ENCODE data around the gene DMBX1. TPM values are rescaled to one million over a fixed set of nuclear protein-coding genes. Genes with fewer than 3 reads are reported as not detected.

DMBX1 gene
- total and polyA plus RNA-seq, 2 of the 13 experiments (the other 11 are each of a cell fraction or from before 2014, with no cell fraction given) = not detected

- 29% methylated on average over 6 of the region's 23 CpGs for WGBS (ENCODE audit: low lambda C conversion rate)
- ChIA-PET POLR2A (no interaction called here), CTCF (ENCODE audit: low intra/inter-chr PET ratio, low total read pairs) (no interaction called here)
- FAIRE-seq (no peak), ATAC-seq (no peak), DNase-seq (ENCODE audit: low spot score) (no peak)
- H3K9ac ChIP-seq (ENCODE audit: insufficient read depth, low read depth, low read length) = no peak overlapping the region
- intact Hi-C loops (cut with micrococcal nuclease; ENCODE audit: unreplicated experiment) = no loop called here
- H3K36me3 ChIP-seq (replicated peaks in 1 of 2; ENCODE audit: control insufficient read depth in 1 of 2, insufficient read depth in 2 of 2, low read length in 2 of 2) = no peaks in the 10 kb centered on the region
- no peaks in the 10 kb centered on the region for H4K20me1 ChIP-seq (ENCODE audit: insufficient read depth, low read length)
- peaks cover 4 to 16% of the 10 kb centered on the region in 2 experiments; a peak in 3 of 5 replicates for H3K27me3 ChIP-seq (ENCODE audit: control insufficient read depth in 1 of 2, insufficient read depth in 2 of 2, low read length in 2 of 2)
- H3K27ac ChIP-seq (ENCODE audit: extremely low read length, insufficient read depth, low read length) = no peak overlapping the region
- H2AFZ ChIP-seq (ENCODE audit: low read length) = no peak overlapping the region
- no peak overlapping the region for H3K4me3 ChIP-seq (replicated peaks in 1 of 3; ENCODE audit: insufficient read depth in 1 of 3, low read depth in 2 of 3, low read length in 3 of 3)
- no peak for TF ChIP-seq EED (CRISPR knock-in tag; IDR thresholded peaks at IDR 0.05)
- 0 out of 2 replicates have a peak, but pooled peaks cover 7% of the 10 kb centered on the region for H3K4me1 ChIP-seq (ENCODE audit: insufficient read depth, low read length)
- H3K4me2 ChIP-seq (ENCODE audit: low read depth, low read length) = no peak overlapping the region
- H3K9me3 ChIP-seq (ENCODE audit: low read length) = no peaks in the 10 kb centered on the region
- in situ Hi-C loops (cut with HindIII; ENCODE audit: extremely low pct_ligation_motif_present, low pct_unique_long_range_greater_than_20kb) = no loop called here
- H3K79me2 ChIP-seq (ENCODE audit: insufficient read depth, low read length) = no peaks in the 10 kb centered on the region
- BruUV-seq (replicated peaks) = no TSS peak
Measured at GRCh38 chr1:46512135-46512791, 22.6 kb downstream of the DMBX1 start.

GRCh38 chr1:46512792-46513190 is 23.2 kb downstream of the DMBX1 start:
- H3K4me3 ChIP-seq (replicated peaks in 1 of 3; ENCODE audit: insufficient read depth in 1 of 3, low read depth in 2 of 3, low read length in 3 of 3) = no peak overlapping the region
- no peak overlapping the region for H3K27ac ChIP-seq (ENCODE audit: extremely low read length, insufficient read depth, low read length)
- no peaks in the 10 kb centered on the region for H4K20me1 ChIP-seq (ENCODE audit: insufficient read depth, low read length)
- BruUV-seq (replicated peaks) = no TSS peak
- H3K9me3 ChIP-seq (ENCODE audit: low read length) = no peaks in the 10 kb centered on the region
- in situ Hi-C loops (cut with HindIII; ENCODE audit: extremely low pct_ligation_motif_present, low pct_unique_long_range_greater_than_20kb) = no loop called here
- ATAC-seq (no peak), DNase-seq (ENCODE audit: low spot score) (no peak), FAIRE-seq (no peak)
- H3K79me2 ChIP-seq (ENCODE audit: insufficient read depth, low read length) = no peaks in the 10 kb centered on the region
- H2AFZ ChIP-seq (ENCODE audit: low read length) = no peak overlapping the region
- peaks cover 4 to 18% of the 10 kb centered on the region in 2 experiments; a peak in 3 of 5 replicates for H3K27me3 ChIP-seq (ENCODE audit: control insufficient read depth in 1 of 2, insufficient read depth in 2 of 2, low read length in 2 of 2)
- no peak overlapping the region for H3K9ac ChIP-seq (ENCODE audit: insufficient read depth, low read depth, low read length)
- 44% methylated on average over 6 of the region's 6 CpGs for WGBS (ENCODE audit: low lambda C conversion rate)
- H3K4me2 ChIP-seq (ENCODE audit: low read depth, low read length) = no peak overlapping the region
- TF ChIP-seq JUN (CRISPR knock-in tag; IDR thresholded peaks at IDR 0.05) (no peak), NKX3-1 (CRISPR knock-in tag; IDR thresholded peaks at IDR 0.05) (no peak), CEBPG (CRISPR knock-in tag; IDR thresholded peaks at IDR 0.05) (no peak), XBP1 (CRISPR knock-in tag; IDR thresholded peaks at IDR 0.05) (no peak)
- H3K4me1 ChIP-seq (ENCODE audit: insufficient read depth, low read length) = 0 out of 2 replicates have a peak, but pooled peaks cover 7% of the 10 kb centered on the region
- POLR2A ChIA-PET = no interaction called here
- intact Hi-C loops (cut with micrococcal nuclease; ENCODE audit: unreplicated experiment) = no loop called here
- H3K36me3 ChIP-seq (replicated peaks in 1 of 2; ENCODE audit: control insufficient read depth in 1 of 2, insufficient read depth in 2 of 2, low read length in 2 of 2) = no peaks in the 10 kb centered on the region
- CTCF ChIA-PET (ENCODE audit: low intra/inter-chr PET ratio, low total read pairs) = no interaction called here
